Sigmoid colon (tissue), 7 donors: Measurements from ENCODE around the gene TRPV4. TPM values are rescaled to one million over a fixed set of nuclear protein-coding genes. Genes with fewer than 3 reads are reported as not detected.

Experiments used
- DNase-seq: peaks from one replicate; pipeline ENCODE4 v3.0.0-alpha.2; 2019
- H3K27ac ChIP-seq, 4 donors: fragments of 200-600 bp; sonication (generic); one replicate each; pipeline ENCODE4 v1.5.1; 2016 to 2019; ENCODE audit warnings: mild to moderate bottlenecking in 1 of 4
- H3K27me3 ChIP-seq, 3 donors: fragments of 200-600 bp; sonication (generic); one replicate each; pipeline ENCODE4 v1.5.1; 2019; ENCODE audit warnings: mild to moderate bottlenecking in 1 of 3
- H3K36me3 ChIP-seq, 4 donors: fragments of 200-600 bp; sonication (generic); one replicate each; pipeline ENCODE4 v1.5.1; 2016 to 2019
- H3K4me1 ChIP-seq, 4 donors: fragments of 200-600 bp; sonication (generic); one replicate each; pipeline ENCODE4 v1.5.1; 2017 to 2019
- H3K4me3 ChIP-seq, 4 donors: fragments of 200-600 bp; sonication (generic); one replicate each; pipeline ENCODE4 v1.5.1; 2017 to 2019; ENCODE audit warnings: mild to moderate bottlenecking in 2 of 4, moderate library complexity in 1 of 4
- H3K9me3 ChIP-seq, 4 donors: fragments of 200-600 bp in 3 of 4; sonication (generic) in 3 of 4; one replicate each; pipeline versions ENCODE4 v1.5.1 to v1.6.1; 2013 to 2019
- EP300 ChIP-seq, 4 donors: sonication (generic); formaldehyde crosslinking; IDR thresholded peaks; one replicate each; pipeline ENCODE4 v1.6.1; 2017; ENCODE audit warnings: antibody characterized with exemption in 4 of 4
- POLR2A ChIP-seq, 2 donors: fragments of 450-650 bp; IDR thresholded peaks; one replicate each; pipeline ENCODE4 v1.6.1; 2016; ENCODE audit warnings: antibody characterized with exemption in 2 of 2, mild to moderate bottlenecking in 2 of 2, moderate library complexity in 2 of 2
- POLR2AphosphoS5 ChIP-seq, 4 donors: sonication (generic); formaldehyde crosslinking; IDR thresholded peaks; one replicate each; pipeline ENCODE4 v1.6.1; 2017; ENCODE audit warnings: antibody characterized with exemption in 4 of 4
- WGBS, 2 donors: extraction: QIAGEN DNeasy Blood & Tissue Kit; methylation state at CpG; one replicate each; pipeline ENCODE4 v1.1.7; 2013; 5-methylcytosine and 5-hydroxymethylcytosine counted together
- intact Hi-C: fragments of 100-400 bp; cut with DNase I; formaldehyde crosslinking; loops from one replicate; pipeline ENCODE4 v1.15.1; 2023
- polyA plus RNA-seq, 3 donors: library from polyadenylated mRNA; stranded (reverse); fragments of 200-250 nt; gene quantifications; one replicate each; pipeline ENCODE4 v1.2.3, GENCODE V29; 2013
- total RNA-seq, 4 donors: library from RNA; depleted of rRNA; stranded (reverse); fragments of >200 nt; gene quantifications; one replicate each; pipeline ENCODE4 v1.1.0, GENCODE V29; 2016
- TF ChIP-seq, protein P1 (sequence below), 4 experiments: fragments of 450-650 bp in 3 of 4; fragments of 200-600 bp in 1 of 4; IDR thresholded peaks; one replicate each; pipeline ENCODE4 v1.5.1; 2016 to 2019; ENCODE audit warnings: antibody characterized with exemption in 4 of 4, mild to moderate bottlenecking in 3 of 4, moderate library complexity in 2 of 4
- donor health status: healthy with polysubstance abuse.
- donor health status: Bipolar disorder and iron deficiency.
- donor health status: healthy.

The TRPV4 gene
- total and polyA plus RNA-seq, 7 donors: 0.14 to 0.60 (median 0.39) TPM; not detected in 1

DNA sequence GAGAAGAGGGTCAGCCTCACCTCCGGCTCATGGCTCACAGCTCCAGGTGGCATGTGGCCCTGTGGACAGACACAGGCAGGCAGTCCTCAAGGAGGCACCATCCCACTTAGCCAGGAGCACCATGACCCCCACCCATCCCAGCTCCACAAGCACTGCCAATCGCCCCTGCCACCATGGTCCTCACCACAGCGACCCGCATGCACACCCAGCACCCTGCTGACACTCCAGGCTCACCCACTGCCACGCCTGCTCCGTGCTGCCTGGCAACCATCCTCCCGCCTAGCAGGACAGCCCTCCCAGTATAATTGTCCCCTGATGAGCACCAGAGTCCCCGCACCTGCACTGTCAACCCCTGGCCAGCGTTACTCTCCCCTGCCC, 50.9 kb downstream of the TRPV4 start:
- Histone ChIP-seq H3K36me3 (no peaks in the 10 kb centered on the region), H3K4me1 (no peaks in the 10 kb centered on the region), H3K4me3 (no peak overlapping the region), H3K27me3 (peaks cover 0 to 4% (median 0%) of the 10 kb centered on the region in 3 donors), H3K9me3 (peaks cover 0 to 12% (median 0%) of the 10 kb centered on the region in 4 donors), H3K27ac (no peak overlapping the region)
- TF ChIP-seq, protein P1, sequence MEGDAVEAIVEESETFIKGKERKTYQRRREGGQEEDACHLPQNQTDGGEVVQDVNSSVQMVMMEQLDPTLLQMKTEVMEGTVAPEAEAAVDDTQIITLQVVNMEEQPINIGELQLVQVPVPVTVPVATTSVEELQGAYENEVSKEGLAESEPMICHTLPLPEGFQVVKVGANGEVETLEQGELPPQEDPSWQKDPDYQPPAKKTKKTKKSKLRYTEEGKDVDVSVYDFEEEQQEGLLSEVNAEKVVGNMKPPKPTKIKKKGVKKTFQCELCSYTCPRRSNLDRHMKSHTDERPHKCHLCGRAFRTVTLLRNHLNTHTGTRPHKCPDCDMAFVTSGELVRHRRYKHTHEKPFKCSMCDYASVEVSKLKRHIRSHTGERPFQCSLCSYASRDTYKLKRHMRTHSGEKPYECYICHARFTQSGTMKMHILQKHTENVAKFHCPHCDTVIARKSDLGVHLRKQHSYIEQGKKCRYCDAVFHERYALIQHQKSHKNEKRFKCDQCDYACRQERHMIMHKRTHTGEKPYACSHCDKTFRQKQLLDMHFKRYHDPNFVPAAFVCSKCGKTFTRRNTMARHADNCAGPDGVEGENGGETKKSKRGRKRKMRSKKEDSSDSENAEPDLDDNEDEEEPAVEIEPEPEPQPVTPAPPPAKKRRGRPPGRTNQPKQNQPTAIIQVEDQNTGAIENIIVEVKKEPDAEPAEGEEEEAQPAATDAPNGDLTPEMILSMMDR (IDR thresholded peaks at IDR 0.05): no peak
- TF ChIP-seq POLR2A (IDR thresholded peaks at IDR 0.05) (no peak), EP300 (IDR thresholded peaks at IDR 0.05) (no peak), POLR2AphosphoS5 (IDR thresholded peaks at IDR 0.05) (no peak)
- DNase-seq: no peak
- intact Hi-C loops: no loop called here
- 64 to 84% methylated on average over 9 of the region's 9 CpGs for WGBS, 2 donors

DNA sequence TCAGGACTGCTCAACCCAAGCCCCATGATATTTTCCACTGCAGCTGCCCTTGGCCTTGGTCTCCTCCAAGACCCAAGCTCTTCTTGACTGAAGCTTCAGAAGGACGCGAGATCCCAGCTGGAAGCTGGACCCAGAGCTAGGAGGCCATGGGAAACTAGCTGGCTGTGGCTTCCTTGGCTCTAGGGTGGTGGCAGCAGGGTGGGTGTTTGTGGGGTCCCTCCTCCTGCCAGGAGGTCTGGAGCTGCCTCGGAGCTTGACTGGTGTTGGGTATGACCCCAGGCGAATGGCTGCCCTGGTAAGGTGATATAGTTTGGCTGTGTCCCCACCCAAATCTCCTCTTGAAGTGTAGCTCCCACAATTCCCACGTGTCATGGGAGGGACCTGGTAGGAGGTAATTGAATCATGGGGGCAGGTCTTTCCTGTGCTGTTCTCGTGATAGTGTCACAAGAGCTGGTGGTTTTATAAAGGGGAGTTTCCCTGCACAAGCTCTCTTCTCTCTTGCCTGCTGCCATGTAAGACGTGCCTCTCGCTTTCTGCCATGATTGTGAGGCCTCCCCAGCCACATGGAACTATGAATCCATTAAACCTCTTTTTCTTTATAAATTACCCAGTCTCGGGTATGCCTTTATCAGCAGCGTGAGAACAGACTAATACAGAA, 51.4 kb downstream of the TRPV4 start:
- no peak for DNase-seq
- Histone ChIP-seq H3K4me3 (no peak overlapping the region), H3K27me3 (peaks cover 0 to 4% (median 0%) of the 10 kb centered on the region in 3 donors), H3K27ac (no peak overlapping the region), H3K36me3 (no peaks in the 10 kb centered on the region), H3K4me1 (no peaks in the 10 kb centered on the region), H3K9me3 (peaks cover 0 to 12% (median 0%) of the 10 kb centered on the region in 4 donors)
- intact Hi-C loops: no loop called here
- no peak for TF ChIP-seq POLR2AphosphoS5 (IDR thresholded peaks at IDR 0.05)
- TF ChIP-seq, protein P1 (IDR thresholded peaks at IDR 0.05): no peak
- TF ChIP-seq EP300 (IDR thresholded peaks at IDR 0.05): no peak
- TF ChIP-seq POLR2A (IDR thresholded peaks at IDR 0.05): no peak
- WGBS, 2 donors: 77 to 84% methylated on average over 10 of the region's 10 CpGs

DNA sequence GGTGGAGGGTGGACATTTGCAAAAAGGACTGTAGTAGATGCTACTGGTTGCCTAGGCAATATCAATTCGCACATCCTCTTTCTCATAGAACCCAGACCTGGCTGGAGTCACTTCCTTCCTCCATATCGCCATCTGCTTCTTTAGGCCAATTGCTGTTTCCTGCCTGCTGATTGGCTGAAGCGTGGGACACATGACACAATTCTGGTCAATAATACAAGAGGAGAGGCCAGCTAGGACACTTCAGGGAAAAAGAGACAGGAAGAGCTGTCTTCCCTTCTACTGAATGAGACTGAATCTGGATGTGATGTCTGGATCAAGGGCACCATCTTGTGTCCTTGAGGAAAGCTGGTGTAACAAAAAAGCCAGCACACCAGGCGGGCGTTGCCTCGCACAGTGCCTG, 53.8 kb downstream of the TRPV4 start:
- TF ChIP-seq, protein P1 (IDR thresholded peaks at IDR 0.05): no peak
- no peak for TF ChIP-seq POLR2A (IDR thresholded peaks at IDR 0.05)
- no peak for TF ChIP-seq EP300 (IDR thresholded peaks at IDR 0.05)
- TF ChIP-seq POLR2AphosphoS5 (IDR thresholded peaks at IDR 0.05): no peak
- WGBS, 2 donors: 87 to 93% methylated on average over 6 of the region's 6 CpGs
- no peak overlapping the region for H3K27ac ChIP-seq
- intact Hi-C loops: no loop called here
- no peak for DNase-seq
- H3K36me3 ChIP-seq: no peaks in the 10 kb centered on the region
- peaks cover 0 to 4% (median 0%) of the 10 kb centered on the region in 3 donors for H3K27me3 ChIP-seq
- H3K4me1 ChIP-seq: no peaks in the 10 kb centered on the region
- H3K4me3 ChIP-seq: no peak overlapping the region
- peaks cover 0 to 12% (median 0%) of the 10 kb centered on the region in 4 donors for H3K9me3 ChIP-seq

DNA sequence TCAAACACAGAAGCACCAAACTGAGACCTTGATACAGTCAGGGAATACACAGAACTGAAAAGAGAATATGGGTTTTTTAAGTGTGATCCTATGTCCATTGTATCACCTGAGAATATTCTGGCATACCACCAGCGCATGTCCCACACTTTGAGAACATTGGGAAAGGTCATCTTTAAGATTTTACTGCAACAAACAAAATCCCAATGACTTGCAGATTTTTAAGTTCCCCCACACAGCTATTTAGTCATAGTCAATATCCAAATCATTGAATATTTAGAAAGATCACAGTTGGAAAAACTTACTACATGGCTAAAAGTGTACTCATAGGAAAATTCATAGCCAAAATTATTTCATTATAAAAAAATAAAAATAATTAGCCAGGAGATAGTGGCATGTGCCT, 54.5 kb downstream of the TRPV4 start:
- DNase-seq: no peak
- Histone ChIP-seq H3K4me1 (peaks cover 0 to under 1% (median under 1%) of the 10 kb centered on the region in 4 donors), H3K27ac (no peak overlapping the region), H3K9me3 (peaks cover 0 to 12% (median 0%) of the 10 kb centered on the region in 4 donors), H3K36me3 (no peaks in the 10 kb centered on the region), H3K4me3 (no peak overlapping the region), H3K27me3 (peaks cover 0 to 4% (median 0%) of the 10 kb centered on the region in 3 donors)
- WGBS, 2 donors: 62 to 94% methylated on average over 1 of the region's 1 CpG
- no peak for TF ChIP-seq POLR2AphosphoS5 (IDR thresholded peaks at IDR 0.05)
- TF ChIP-seq, protein P1 (IDR thresholded peaks at IDR 0.05): no peak
- intact Hi-C loops: no loop called here

DNA sequence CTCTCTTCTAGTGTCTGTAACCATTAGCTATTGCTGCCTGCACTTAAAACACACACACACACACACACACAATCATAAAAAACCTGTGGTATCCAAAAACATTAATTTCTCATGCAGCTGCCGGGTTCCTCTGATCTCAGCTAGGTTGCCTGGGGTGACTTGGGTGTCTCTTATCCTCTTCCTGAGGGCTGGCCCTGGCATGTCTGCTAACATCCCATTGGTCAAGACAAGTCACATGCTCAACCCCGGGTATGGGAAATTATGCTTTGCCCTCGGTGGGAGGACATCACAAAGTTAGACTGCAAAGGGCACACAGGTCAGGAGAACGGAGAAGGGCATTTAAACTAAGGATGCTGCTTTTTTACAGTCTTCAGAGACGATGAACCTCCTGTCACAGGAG, 55.7 kb downstream of the TRPV4 start:
- H3K27ac ChIP-seq: no peak overlapping the region
- peaks cover 0 to 12% (median 0%) of the 10 kb centered on the region in 4 donors for H3K9me3 ChIP-seq
- H3K4me1 ChIP-seq: peaks cover 0 to 12% (median 10%) of the 10 kb centered on the region in 4 donors
- no peaks in the 10 kb centered on the region for H3K27me3 ChIP-seq
- 21 to 42% methylated on average over 5 of the region's 5 CpGs for WGBS, 2 donors
- no peak for DNase-seq
- no peaks in the 10 kb centered on the region for H3K36me3 ChIP-seq
- H3K4me3 ChIP-seq: no peak overlapping the region
- intact Hi-C loops: no loop called here
- no peak for TF ChIP-seq POLR2A (IDR thresholded peaks at IDR 0.05)
